IMR-90 (cell line): ENCODE measurements around the gene TMEM97. TPM values are rescaled to one million over a fixed set of nuclear protein-coding genes. Genes with fewer than 3 reads are reported as not detected.

Experiments used
- ATAC-seq: fragments of 200-7000 bp; cut with Tn5 transposase; 2 replicates; pipeline ENCODE4 v1.9.1; 2020; ENCODE audit warnings: low read depth, mild to moderate bottlenecking, moderate library complexity
- BruUV-seq: library from RNA; stranded (reverse); fragments of 400-500 nt; replicated peaks from 2 replicates; lab custom pipeline; 2021; lab: Mats Ljungman, UMichigan
- CTCF ChIA-PET: fragments of 300-600 bp; formaldehyde crosslinking; extraction: SDS; loops from one replicate; lab custom pipeline; 2021; ENCODE audit warnings: antibody characterized with exemption; lab: Yijun Ruan, JAX
- POLR2A ChIA-PET: fragments of 300-600 bp; sonication (Branson Sonifier 250); formaldehyde crosslinking; loops from one replicate; lab custom pipeline; 2022; ENCODE audit warnings: antibody characterized with exemption; ENCODE audit not compliant: unreplicated experiment; lab: Charles Lee
- DNase-seq: peaks from one replicate; pipeline ENCODE4 v3.0.0; 2013
- H2AFZ ChIP-seq: replicated peaks from 2 replicates; pipeline ENCODE3; 2013; ENCODE audit warnings: low read length, mild to moderate bottlenecking; ENCODE audit not compliant: poor library complexity
- H2AK5ac ChIP-seq: 2 replicates; pipeline ENCODE4 v1.6.1; 2013; ENCODE audit warnings: low read depth, low read length, inconsistent platforms
- H2AK9ac ChIP-seq: replicated peaks from 2 replicates; pipeline ENCODE3; 2013; ENCODE audit warnings: mild to moderate bottlenecking, low read depth, low read length, moderate library complexity; ENCODE audit not compliant: poor library complexity
- H2BK120ac ChIP-seq: 2 replicates; pipeline ENCODE4 v1.6.1; 2013; ENCODE audit warnings: low read depth, low read length, inconsistent platforms
- H2BK15ac ChIP-seq: 3 replicates; pipeline ENCODE4 v1.6.1; 2013; ENCODE audit warnings: low read depth, low read length, inconsistent platforms
- H2BK20ac ChIP-seq: 2 replicates; pipeline ENCODE4 v1.6.1; 2013; ENCODE audit warnings: low read depth, mild to moderate bottlenecking, inconsistent platforms, low read length, moderate library complexity
- H2BK5ac ChIP-seq: 2 replicates; pipeline ENCODE4 v1.6.1; 2013; ENCODE audit warnings: mild to moderate bottlenecking, low read depth, low read length, inconsistent platforms; ENCODE audit not compliant: poor library complexity, severe bottlenecking
- H3K14ac ChIP-seq: replicated peaks from 2 replicates; pipeline ENCODE4 v1.6.1; 2013; ENCODE audit warnings: low read depth, low read length, inconsistent platforms
- H3K18ac ChIP-seq: 2 replicates; pipeline ENCODE4 v1.6.1; 2013; ENCODE audit warnings: low read depth, low read length, control low read depth
- H3K23ac ChIP-seq: 2 replicates; pipeline ENCODE4 v1.6.1; 2013; ENCODE audit warnings: low read depth, low read length, inconsistent platforms
- H3K27ac ChIP-seq: 2 replicates; pipeline ENCODE4 v1.5.1; 2013; ENCODE audit warnings: mild to moderate bottlenecking, control low read depth, low read length; ENCODE audit not compliant: insufficient read depth
- H3K27me3 ChIP-seq: 2 replicates; pipeline ENCODE4 v1.6.1; 2013; ENCODE audit warnings: low read length; ENCODE audit not compliant: control insufficient read depth, insufficient read depth
- H3K36me3 ChIP-seq: 2 replicates; pipeline ENCODE4 v1.6.1; 2013; ENCODE audit warnings: low read length, mixed read lengths; ENCODE audit not compliant: control insufficient read depth, insufficient read depth
- H3K4ac ChIP-seq: 2 replicates; pipeline ENCODE4 v1.6.1; 2013; ENCODE audit warnings: low read depth, low read length, inconsistent platforms
- H3K4me1 ChIP-seq: 2 replicates; pipeline ENCODE4 v1.6.1; 2013; ENCODE audit warnings: low read length, mixed read lengths; ENCODE audit not compliant: control insufficient read depth, insufficient read depth
- H3K4me2 ChIP-seq: 2 replicates; pipeline ENCODE4 v1.6.1; 2013; ENCODE audit warnings: low read depth, mild to moderate bottlenecking, control low read depth, low read length, moderate library complexity
- H3K4me3 ChIP-seq: 2 replicates; pipeline ENCODE4 v1.5.1; 2013; ENCODE audit warnings: low read depth, mild to moderate bottlenecking, control low read depth, low read length, moderate library complexity; ENCODE audit not compliant: insufficient read depth
- H3K56ac ChIP-seq: 2 replicates; pipeline ENCODE4 v1.6.1; 2013; ENCODE audit warnings: low read length, inconsistent platforms; ENCODE audit not compliant: insufficient read depth; ENCODE audit errors: extremely low read depth
- H3K79me1 ChIP-seq, 2 experiments: 2 replicates each; pipeline ENCODE4 v1.6.1; 2013; ENCODE audit warnings: low read length in 2 of 2, inconsistent platforms in 1 of 2, low read depth in 1 of 2
- H3K9ac ChIP-seq: 2 replicates; pipeline ENCODE4 v1.6.1; 2013; ENCODE audit warnings: low read depth, low read length, control low read depth
- H3K9me1 ChIP-seq: 2 replicates; pipeline ENCODE4 v1.6.1; 2013; ENCODE audit warnings: low read length, inconsistent platforms; ENCODE audit not compliant: insufficient read depth
- H3K9me3 ChIP-seq: 2 replicates; pipeline ENCODE4 v1.6.1; 2013; ENCODE audit warnings: low read length; ENCODE audit not compliant: control insufficient read depth, insufficient read depth
- H4K20me1 ChIP-seq: 2 replicates; pipeline ENCODE4 v1.6.1; 2013; ENCODE audit warnings: low read length, inconsistent platforms; ENCODE audit not compliant: insufficient read depth
- H4K5ac ChIP-seq: 2 replicates; pipeline ENCODE4 v1.6.1; 2013; ENCODE audit warnings: mild to moderate bottlenecking, low read depth, low read length, control low read depth
- H4K8ac ChIP-seq, 2 experiments: 2 replicates each; pipeline ENCODE4 v1.6.1; 2013; ENCODE audit warnings: low read depth in 2 of 2, low read length in 2 of 2, control low read depth in 1 of 2, inconsistent platforms in 1 of 2
- H4K91ac ChIP-seq: 2 replicates; pipeline ENCODE4 v1.6.1; 2013; ENCODE audit warnings: low read depth, low read length, inconsistent platforms; ENCODE audit not compliant: insufficient read depth
- BHLHE40 ChIP-seq: fragments of 150-350 bp; IDR thresholded peaks from 2 replicates; pipeline ENCODE4 v1.6.1; 2016; ENCODE audit warnings: mild to moderate bottlenecking, low read depth, low read length
- CEBPB ChIP-seq: IDR thresholded peaks from 2 replicates; pipeline ENCODE4 v1.6.1; 2012; ENCODE audit warnings: low read depth, low read length, improper control_type of control experiment
- CHD1 ChIP-seq: IDR thresholded peaks from 2 replicates; pipeline ENCODE4 v1.6.1; 2012; ENCODE audit warnings: low read depth, low read length, improper control_type of control experiment
- CTCF ChIP-seq: conservative IDR thresholded peaks from 2 replicates; pipeline ENCODE4 v1.5.1; 2012; ENCODE audit warnings: mild to moderate bottlenecking, low read depth, low read length, improper control_type of control experiment
- ELK1 ChIP-seq: fragments of 150-350 bp; IDR thresholded peaks from 2 replicates; pipeline ENCODE4 v1.6.1; 2016; ENCODE audit warnings: low read depth, mild to moderate bottlenecking, low read length, moderate library complexity, borderline replicate concordance
- FOS ChIP-seq: fragments of 150-350 bp; IDR thresholded peaks from 2 replicates; pipeline ENCODE4 v1.6.1; 2016; ENCODE audit warnings: low read depth, low read length
- MAFK ChIP-seq: IDR thresholded peaks from 2 replicates; pipeline ENCODE4 v1.6.1; 2012; ENCODE audit warnings: low read depth, low read length, improper control_type of control experiment
- MAZ ChIP-seq: IDR thresholded peaks from 2 replicates; pipeline ENCODE4 v1.6.1; 2012; ENCODE audit warnings: low read depth, mild to moderate bottlenecking, low read length, improper control_type of control experiment, moderate library complexity, borderline replicate concordance
- MXI1 ChIP-seq: IDR thresholded peaks from 2 replicates; pipeline ENCODE4 v1.6.1; 2012; ENCODE audit warnings: low read depth, mild to moderate bottlenecking, low read length, moderate library complexity, borderline replicate concordance
- NFE2L2 ChIP-seq: fragments of 150-350 bp; IDR thresholded peaks from 2 replicates; pipeline ENCODE4 v1.6.1; 2016; ENCODE audit warnings: low read depth, mild to moderate bottlenecking, low read length
- POLR2A ChIP-seq: IDR thresholded peaks from 2 replicates; pipeline ENCODE4 v1.6.1; 2012; ENCODE audit warnings: mild to moderate bottlenecking, low read depth, low read length
- RAD21 ChIP-seq: IDR thresholded peaks from 2 replicates; pipeline ENCODE4 v1.6.1; 2012; ENCODE audit warnings: low read length, improper control_type of control experiment
- RCOR1 ChIP-seq: IDR thresholded peaks from 2 replicates; pipeline ENCODE4 v1.6.1; 2012; ENCODE audit warnings: mild to moderate bottlenecking, low read length, improper control_type of control experiment; ENCODE audit not compliant: insufficient replicate concordance
- RFX5 ChIP-seq: IDR thresholded peaks from 2 replicates; pipeline ENCODE4 v1.8.0; 2012; ENCODE audit warnings: low read depth, mild to moderate bottlenecking, low read length, moderate library complexity
- SMC3 ChIP-seq: fragments of 150-350 bp; IDR thresholded peaks from 2 replicates; pipeline ENCODE4 v1.6.1; 2016; ENCODE audit warnings: low read depth, mild to moderate bottlenecking, antibody characterized with exemption, low read length, moderate library complexity
- USF2 ChIP-seq: fragments of 150-350 bp; IDR thresholded peaks from 2 replicates; pipeline ENCODE4 v1.6.1; 2017; ENCODE audit warnings: mild to moderate bottlenecking, antibody characterized with exemption, low read length, low read depth
- WGBS, 2 experiments: methylation state at CpG; one replicate each; pipeline versions ENCODE4 v1.1.5 to v1.1.7; 2013; ENCODE audit warnings: missing lambda C conversion rate in 2 of 2; ENCODE audit not compliant: insufficient read length in 1 of 2; ENCODE audit errors: extremely low coverage in 2 of 2; 5-methylcytosine and 5-hydroxymethylcytosine counted together
- dilution Hi-C: fragments of 300-500 bp; cut with HindIII; formaldehyde crosslinking; loops from one replicate; pipeline ENCODE4 v1.14.3; 2018; ENCODE audit warnings: low sequenced_read_pairs; ENCODE audit not compliant: unreplicated experiment
- in situ Hi-C: fragments of 300-500 bp; cut with MboI; formaldehyde crosslinking; loops from 3 replicates; pipeline ENCODE4 v1.14.3; 2019; ENCODE audit warnings: low sequenced_read_pairs, inconsistent platforms, mixed read lengths
- intact Hi-C: fragments of 100-400 bp; cut with micrococcal nuclease; formaldehyde crosslinking; loops from 2 replicates; pipeline ENCODE4 v1.10.0; 2022
- polyA plus RNA-seq, 3 experiments: library from polyadenylated mRNA; depleted of rRNA; stranded (reverse); fragments of >200 nt; gene quantifications; 2 replicates each; pipeline ENCODE4 v1.2.3, GENCODE V29; 2012; ENCODE audit warnings: low replicate concordance in 1 of 3
- total RNA-seq: library from RNA; depleted of rRNA; stranded (reverse); fragments of >200 nt; gene quantifications from 2 replicates; pipeline ENCODE4 v1.2.3, GENCODE V29; 2012

The TMEM97 gene
- total and polyA plus RNA-seq, 2 of the 4 experiments (the other 2 are of a cell fraction) = 12.3 to 21.3 TPM

GRCh38 chr17:28324781-28325180 is 5.8 kb downstream of the TMEM97 start:
- ChIA-PET CTCF (no interaction called here), POLR2A (no interaction called here)
- H3K4me2 ChIP-seq = no peak overlapping the region
- no peak overlapping the region for H2AFZ ChIP-seq
- no peak overlapping the region for H3K18ac ChIP-seq
- H4K8ac ChIP-seq = no peak overlapping the region
- H4K5ac ChIP-seq = no peak overlapping the region
- BruUV-seq = no TSS peak
- no peak overlapping the region for H3K4me3 ChIP-seq
- no peak overlapping the region for H2BK20ac ChIP-seq
- H3K9me3 ChIP-seq = no peaks in the 10 kb centered on the region
- H3K4ac ChIP-seq = no peak overlapping the region
- intact Hi-C loops = loop anchor here (10.0 kb wide), 1 partner anchor 520 kb away; the partner anchor contains the start of gene NOS2
- no peak for TF ChIP-seq MAFK
- TF ChIP-seq NFE2L2 = no peak
- no peak for TF ChIP-seq FOS
- TF ChIP-seq CEBPB = no peak
- no peak for TF ChIP-seq CHD1
- no peak for TF ChIP-seq POLR2A
- TF ChIP-seq BHLHE40 = no peak
- TF ChIP-seq USF2 = no peak
- no peak for TF ChIP-seq CTCF
- no peak for TF ChIP-seq RFX5
- no peak for TF ChIP-seq SMC3
- no peak for TF ChIP-seq RAD21
- TF ChIP-seq ELK1 = no peak
- TF ChIP-seq RCOR1 = no peak
- TF ChIP-seq MAZ = no peak
- no peak for TF ChIP-seq MXI1
- DNase-seq (no peak), ATAC-seq (no peak)
- peaks cover 7% of the 10 kb centered on the region; the same call in 1 of the 2 replicates for H3K4me1 ChIP-seq
- H2BK15ac ChIP-seq = no peak overlapping the region
- no peak overlapping the region for H3K27ac ChIP-seq
- H3K9me1 ChIP-seq = no peaks in the 10 kb centered on the region; the same call in 1 of the 2 replicates
- H3K27me3 ChIP-seq = no peaks in the 10 kb centered on the region
- H2AK5ac ChIP-seq = no peak overlapping the region
- no CpG with 5 or more reads among the region's 3 CpGs for WGBS, 2 experiments
- no peak overlapping the region for H2AK9ac ChIP-seq
- H3K36me3 ChIP-seq = peaks cover 16% of the 10 kb centered on the region
- no peak overlapping the region for H2BK120ac ChIP-seq
- H4K20me1 ChIP-seq = no peaks in the 10 kb centered on the region
- peaks cover 27 to 35% of the 10 kb centered on the region in 2 experiments; a peak in 3 of 4 replicates for H3K79me1 ChIP-seq
- dilution Hi-C loops = no loop called here
- no peak overlapping the region for H4K91ac ChIP-seq
- H3K14ac ChIP-seq = no peak overlapping the region
- H2BK5ac ChIP-seq = no peak overlapping the region
- H3K23ac ChIP-seq = no peak overlapping the region
- in situ Hi-C loops = loop anchor here (10.0 to 25.0 kb wide), 2 partner anchors 280 to 787 kb away; partner anchors contain the start of gene NLK
- no peak overlapping the region for H3K9ac ChIP-seq
- H3K56ac ChIP-seq = no peak overlapping the region
